ENCODE results near the gene MBD5.

DNA sequence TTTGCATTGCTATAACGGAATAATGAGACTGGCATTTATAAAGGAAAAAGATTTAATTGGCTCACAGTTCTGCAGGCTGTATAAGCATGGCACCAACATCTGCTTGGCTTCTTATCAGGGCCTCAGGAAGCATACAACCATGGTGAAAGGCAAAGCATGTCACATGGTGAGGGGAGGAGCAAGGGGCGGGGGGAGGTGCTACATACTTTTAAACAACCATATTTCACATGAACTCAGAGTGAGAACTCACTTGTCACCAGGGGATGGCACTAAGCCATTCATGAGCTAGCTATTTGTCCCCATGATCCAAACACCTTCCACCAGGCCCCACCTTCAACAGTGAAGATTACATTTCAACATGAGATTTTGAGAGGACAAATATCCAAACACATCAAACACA is 188.7 kb downstream of the MBD5 start:
- TF ChIP-seq RAD21 (IDR thresholded peaks at IDR 0.05): no peak
- TF ChIP-seq, protein P1, sequence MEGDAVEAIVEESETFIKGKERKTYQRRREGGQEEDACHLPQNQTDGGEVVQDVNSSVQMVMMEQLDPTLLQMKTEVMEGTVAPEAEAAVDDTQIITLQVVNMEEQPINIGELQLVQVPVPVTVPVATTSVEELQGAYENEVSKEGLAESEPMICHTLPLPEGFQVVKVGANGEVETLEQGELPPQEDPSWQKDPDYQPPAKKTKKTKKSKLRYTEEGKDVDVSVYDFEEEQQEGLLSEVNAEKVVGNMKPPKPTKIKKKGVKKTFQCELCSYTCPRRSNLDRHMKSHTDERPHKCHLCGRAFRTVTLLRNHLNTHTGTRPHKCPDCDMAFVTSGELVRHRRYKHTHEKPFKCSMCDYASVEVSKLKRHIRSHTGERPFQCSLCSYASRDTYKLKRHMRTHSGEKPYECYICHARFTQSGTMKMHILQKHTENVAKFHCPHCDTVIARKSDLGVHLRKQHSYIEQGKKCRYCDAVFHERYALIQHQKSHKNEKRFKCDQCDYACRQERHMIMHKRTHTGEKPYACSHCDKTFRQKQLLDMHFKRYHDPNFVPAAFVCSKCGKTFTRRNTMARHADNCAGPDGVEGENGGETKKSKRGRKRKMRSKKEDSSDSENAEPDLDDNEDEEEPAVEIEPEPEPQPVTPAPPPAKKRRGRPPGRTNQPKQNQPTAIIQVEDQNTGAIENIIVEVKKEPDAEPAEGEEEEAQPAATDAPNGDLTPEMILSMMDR (IDR thresholded peaks at IDR 0.05; ENCODE audit: low read depth, low read length, missing input control): no peak

Measured in liver (tissue), 3 donors.